Kidney (tissue), 14 donors: ENCODE measurements around the gene KNL1. TPM values are rescaled to one million over a fixed set of nuclear protein-coding genes. Genes with fewer than 3 reads are reported as not detected.

Experiments used
- DNase-seq, 5 donors: peaks; one replicate each; pipeline ENCODE4 v3.0.0-alpha.2; 2013 to 2020
- FAIRE-seq: peaks from 2 replicates; lab custom pipeline; 2012; peaks lifted over from hg19 to GRCh38; lab: Jason Lieb, UNC
- H3K27ac ChIP-seq, 2 donors: one replicate each; pipeline ENCODE4 v1.7.0; 2013; ENCODE audit warnings: low read depth in 2 of 2, low read length in 2 of 2, inconsistent platforms in 1 of 2
- H3K27me3 ChIP-seq: one replicate; pipeline ENCODE4 v1.7.1; 2013; ENCODE audit warnings: low read length, inconsistent platforms; ENCODE audit not compliant: control insufficient read depth, insufficient read depth
- H3K36me3 ChIP-seq, 3 donors: one replicate each; pipeline versions ENCODE4 v1.7.0 to v1.7.1; 2013; ENCODE audit warnings: low read length in 3 of 3, control low read depth in 1 of 3, inconsistent platforms in 1 of 3; ENCODE audit not compliant: insufficient read depth in 3 of 3, control insufficient read depth in 2 of 3
- H3K4me1 ChIP-seq, 3 donors: one replicate each; pipeline versions ENCODE4 v1.7.0 to v1.7.1; 2013; ENCODE audit warnings: low read length in 3 of 3, inconsistent platforms in 1 of 3, low read depth in 1 of 3; ENCODE audit not compliant: control insufficient read depth in 2 of 3, insufficient read depth in 2 of 3
- H3K4me3 ChIP-seq, 3 donors: one replicate each; pipeline versions ENCODE4 v1.7.0 to v1.8.1; 2013; ENCODE audit warnings: low read length in 3 of 3, control low read depth in 1 of 3, inconsistent platforms in 1 of 3
- H3K9ac ChIP-seq, 3 donors: one replicate each; pipeline versions ENCODE4 v1.7.0 to v1.7.1; 2013; ENCODE audit warnings: low read length in 3 of 3, control low read depth in 1 of 3, inconsistent platforms in 1 of 3
- H3K9me3 ChIP-seq, 3 donors: one replicate each; pipeline versions ENCODE4 v1.7.0 to v1.7.1; 2013; ENCODE audit warnings: low read length in 3 of 3, control low read depth in 1 of 3, inconsistent platforms in 1 of 3; ENCODE audit not compliant: control insufficient read depth in 2 of 3, insufficient read depth in 1 of 3
- CTCF ChIP-seq: IDR thresholded peaks from 3 replicates; pipeline ENCODE4 v1.5.1; 2012; ENCODE audit warnings: mild to moderate bottlenecking, moderate library complexity, borderline replicate concordance; ENCODE audit not compliant: insufficient read depth; ENCODE audit errors: extremely low read depth
- intact Hi-C: fragments of 100-400 bp; cut with DNase I; formaldehyde crosslinking; loops from one replicate; pipeline ENCODE4 v1.11.1; 2022
- polyA plus RNA-seq: library from polyadenylated mRNA; stranded (reverse); fragments of 350-450 nt; fragmentation: Illumina TruSeq; extraction: RNeasy Lipid Tissue Mini Kit (QIAGEN cat#74804); gene quantifications from one replicate; pipeline ENCODE4 v1.2.3, GENCODE V29; 2014; ENCODE audit warnings: low read depth, low replicate concordance; ENCODE audit not compliant: insufficient read depth
- total RNA-seq: library from RNA; stranded (reverse); fragmentation: NEBNext Ultra II Directional; extraction: Animal tissue kit (Norgen Biotek cat#: 25700); gene quantifications from one replicate; pipeline ENCODE4 v1.2.1, GENCODE V29; 2021
- donor health status: control.
- donor health status: control.
- donor health status: control.
- donor health status: control.
- donor health status: control.
- donor health status: DM: yes; HTN: yes; CAD: no.
- donor health status: Normal renal cell carcinoma (clear cell type).

Gene KNL1
- total and polyA plus RNA-seq, 2 donors from 2014 or later = 1.1 to 2.5 TPM

- peaks cover 0 to 2% (median 2%) of the 10 kb centered on the region in 3 donors for H3K4me1 ChIP-seq
- intact Hi-C loops = no loop called here
- no peak for DNase-seq
- no peak overlapping the region for H3K27ac ChIP-seq
- no peak overlapping the region for H3K4me3 ChIP-seq
- no peaks in the 10 kb centered on the region for H3K9me3 ChIP-seq
- no peaks in the 10 kb centered on the region for H3K27me3 ChIP-seq
- H3K36me3 ChIP-seq = peaks cover 0 to 11% (median 5%) of the 10 kb centered on the region in 3 donors
- no peak overlapping the region for H3K9ac ChIP-seq
- no peak for FAIRE-seq
- TF ChIP-seq CTCF = no peak
These were observed 34.9 kb upstream of the KNL1 start for GRCh38 chr15:40558952-40559742.

- no peak for FAIRE-seq
- H3K4me1 ChIP-seq = peaks cover 2 to 7% (median 4%) of the 10 kb centered on the region in 3 donors
These were observed 31.4 kb upstream of the KNL1 start for GRCh38 chr15:40562691-40563090.

DNA sequence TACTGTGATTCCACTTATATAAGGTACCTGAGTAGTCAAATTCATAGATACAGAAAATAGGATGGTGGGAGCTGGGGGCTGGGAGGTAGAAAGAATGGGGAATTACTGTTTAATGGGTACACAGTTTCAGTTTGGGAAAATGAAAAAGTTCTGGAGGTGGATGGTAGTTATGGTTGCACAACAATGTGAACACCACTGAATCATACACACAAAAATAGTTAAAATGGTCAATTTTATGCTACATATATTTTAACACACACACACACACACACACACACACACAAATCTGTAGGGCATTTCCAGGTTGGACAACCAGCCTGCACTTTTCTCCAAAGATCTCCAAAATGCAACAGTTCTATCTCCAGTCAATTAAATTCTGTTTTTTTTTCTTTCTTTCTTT lies 30.6 kb upstream of the KNL1 start:
- no peak overlapping the region for H3K9ac ChIP-seq
- intact Hi-C loops = no loop called here
- H3K27ac ChIP-seq = no peak overlapping the region
- peaks cover 2 to 7% (median 4%) of the 10 kb centered on the region in 3 donors for H3K4me1 ChIP-seq
- no peaks in the 10 kb centered on the region for H3K9me3 ChIP-seq
- H3K36me3 ChIP-seq = no peaks in the 10 kb centered on the region
- no peaks in the 10 kb centered on the region for H3K27me3 ChIP-seq
- H3K4me3 ChIP-seq = no peak overlapping the region
- TF ChIP-seq CTCF = no peak
- DNase-seq (no peak), FAIRE-seq (no peak)

More at GRCh38 chr15:40562691-40563090, 31.4 kb upstream of the KNL1 start:
- Histone ChIP-seq H3K36me3 (no peaks in the 10 kb centered on the region), H3K27me3 (no peaks in the 10 kb centered on the region), H3K9me3 (no peaks in the 10 kb centered on the region), H3K9ac (no peak overlapping the region), H3K4me3 (no peak overlapping the region), H3K27ac (no peak overlapping the region)
- TF ChIP-seq CTCF = no peak
- intact Hi-C loops = no loop called here
- DNase-seq = no peak
